HG02678 (cell line): ENCODE results near the gene NRXN3.

Source experiments
- ATAC-seq: cut with Tn5 transposase; IDR thresholded peaks from one replicate; pipeline ENCODE4 v1.9.1; 2021; ENCODE audit warnings: mild to moderate bottlenecking, moderate library complexity; ENCODE audit not compliant: unreplicated experiment

Gene NRXN3

GRCh38 chr14:79487632-79488031 is 1317.5 kb downstream of the NRXN3 start:
- ATAC-seq: no peak

- ATAC-seq: no peak
These were observed 1321.0 kb downstream of the NRXN3 start for GRCh38 chr14:79491161-79491560.

GRCh38 chr14:79493081-79493645 is 1323.0 kb downstream of the NRXN3 start:
- no peak for ATAC-seq

- ATAC-seq: no peak
These were observed 1326.5 kb downstream of the NRXN3 start for GRCh38 chr14:79496701-79497100.

GRCh38 chr14:79500489-79500888 is 1330.3 kb downstream of the NRXN3 start:
- no peak for ATAC-seq

- ATAC-seq: no peak
These were observed 1332.1 kb downstream of the NRXN3 start for GRCh38 chr14:79502136-79502750.

GRCh38 chr14:79502751-79503148 is 1332.6 kb downstream of the NRXN3 start:
- no peak for ATAC-seq

- no peak for ATAC-seq
These were observed 1340.5 kb downstream of the NRXN3 start for GRCh38 chr14:79510659-79511058.

GRCh38 chr14:79511146-79511545 is 1341.0 kb downstream of the NRXN3 start:
- ATAC-seq: no peak

GRCh38 chr14:79513446-79513845 is 1343.3 kb downstream of the NRXN3 start:
- no peak for ATAC-seq

GRCh38 chr14:79514700-79515099 is 1344.5 kb downstream of the NRXN3 start:
- ATAC-seq: no peak

- ATAC-seq: no peak
These were observed 1345.0 kb downstream of the NRXN3 start for GRCh38 chr14:79515158-79515557.

- no peak for ATAC-seq
These were observed 1345.8 kb downstream of the NRXN3 start for GRCh38 chr14:79516009-79516408.

GRCh38 chr14:79525416-79525815 is 1355.2 kb downstream of the NRXN3 start:
- ATAC-seq: no peak

- no peak for ATAC-seq
These were observed 1358.7 kb downstream of the NRXN3 start for GRCh38 chr14:79528828-79529416.

- ATAC-seq: no peak
These were observed 1360.4 kb downstream of the NRXN3 start for GRCh38 chr14:79530555-79530954.

- ATAC-seq: no peak
These were observed 1364.7 kb downstream of the NRXN3 start for GRCh38 chr14:79534703-79535353.

- ATAC-seq: no peak
These were observed 1370.2 kb downstream of the NRXN3 start for GRCh38 chr14:79540394-79540793.

- no peak for ATAC-seq
These were observed 1371.9 kb downstream of the NRXN3 start for GRCh38 chr14:79542121-79542520.

GRCh38 chr14:79543348-79543747 is 1373.2 kb downstream of the NRXN3 start:
- no peak for ATAC-seq

- ATAC-seq: no peak
These were observed 1374.0 kb downstream of the NRXN3 start for GRCh38 chr14:79543967-79544697.
